GM23338 (cell line): ENCODE data around the gene PRG3. TPM values are rescaled to one million over a fixed set of nuclear protein-coding genes. Genes with fewer than 3 reads are reported as not detected.

Experiments used
- ATAC-seq: fragments of 200-7000 bp; cut with Tn5 transposase; 3 replicates; pipeline ENCODE4 v1.9.1; 2020
- DNase-seq: peaks from one replicate; pipeline ENCODE4 v3.0.0-alpha.2; 2015; ENCODE audit warnings: low spot score
- H2AFZ ChIP-seq: fragments of 200-600 bp; sonication (generic); 2 replicates; pipeline ENCODE4 v1.8.0; 2016; ENCODE audit warnings: antibody characterized with exemption, mild to moderate bottlenecking, moderate library complexity
- H3F3A ChIP-seq: fragments of 200-600 bp; sonication (generic); replicated peaks from 2 replicates; pipeline ENCODE4 v1.8.0; 2017; ENCODE audit warnings: antibody characterized with exemption, mixed run types, low read depth
- H3K27ac ChIP-seq: fragments of 200-600 bp; sonication (generic); 2 replicates; pipeline ENCODE4 v1.6.1; 2016; ENCODE audit warnings: low read depth
- H3K27me3 ChIP-seq: fragments of 200-600 bp; sonication (generic); 2 replicates; pipeline ENCODE4 v1.8.0; 2016; ENCODE audit warnings: mild to moderate bottlenecking, mixed run types, moderate library complexity; ENCODE audit not compliant: insufficient read depth
- H3K36me3 ChIP-seq: fragments of 200-600 bp; sonication (generic); 2 replicates; pipeline ENCODE4 v1.8.0; 2016; ENCODE audit warnings: mild to moderate bottlenecking; ENCODE audit not compliant: insufficient read depth
- H3K4me1 ChIP-seq: fragments of 200-600 bp; sonication (generic); 2 replicates; pipeline ENCODE4 v1.8.0; 2016; ENCODE audit warnings: mild to moderate bottlenecking, moderate library complexity; ENCODE audit not compliant: insufficient read depth
- H3K4me2 ChIP-seq: fragments of 200-600 bp; sonication (generic); 2 replicates; pipeline ENCODE4 v1.7.1; 2017; ENCODE audit warnings: mixed run types
- H3K4me3 ChIP-seq: fragments of 200-600 bp; sonication (generic); 2 replicates; pipeline ENCODE4 v1.6.1; 2016; ENCODE audit warnings: mixed run types
- H3K79me2 ChIP-seq: fragments of 200-600 bp; sonication (generic); replicated peaks from 2 replicates; pipeline ENCODE4 v1.8.0; 2017; ENCODE audit warnings: mild to moderate bottlenecking; ENCODE audit not compliant: insufficient read depth
- H3K9me2 ChIP-seq: fragments of 200-600 bp; sonication (generic); 2 replicates; pipeline ENCODE4 v1.8.0; 2017; ENCODE audit not compliant: insufficient read depth
- H4K20me1 ChIP-seq: fragments of 200-600 bp; sonication (generic); replicated peaks from 2 replicates; pipeline ENCODE4 v1.8.0; 2017; ENCODE audit warnings: mild to moderate bottlenecking; ENCODE audit not compliant: insufficient read depth
- H3K27ac Mint-ChIP-seq: 2 replicates; pipeline ENCODE4 v1.8.0; 2020; ENCODE audit warnings: inconsistent platforms, mild to moderate bottlenecking, moderate library complexity, mixed read lengths
- H3K27me3 Mint-ChIP-seq: 3 replicates; pipeline ENCODE4 v1.8.0; 2022; ENCODE audit warnings: low read depth, mild to moderate bottlenecking, moderate library complexity, mixed read lengths, inconsistent platforms; ENCODE audit not compliant: insufficient read depth, poor library complexity
- H3K36me3 Mint-ChIP-seq: 3 replicates; pipeline ENCODE4 v1.8.0; 2021; ENCODE audit warnings: low read depth, mild to moderate bottlenecking, inconsistent platforms, moderate library complexity, mixed read lengths
- H3K4me1 Mint-ChIP-seq: 3 replicates; pipeline ENCODE4 v1.8.0; 2020; ENCODE audit warnings: mild to moderate bottlenecking, inconsistent platforms, mixed read lengths
- H3K4me3 Mint-ChIP-seq: 3 replicates; pipeline ENCODE4 v1.8.0; 2021; ENCODE audit warnings: moderate library complexity, mild to moderate bottlenecking, inconsistent platforms, mixed read lengths
- H3K9me3 Mint-ChIP-seq: 3 replicates; pipeline ENCODE4 v1.8.0; 2020; ENCODE audit warnings: moderate library complexity, mild to moderate bottlenecking, inconsistent platforms, mixed read lengths
- CREB1 ChIP-seq: fragments of 250-450 bp; sonication (Bioruptor Pico); IDR thresholded peaks from 2 replicates; pipeline ENCODE4 v1.5.0; 2020; ENCODE audit warnings: low read depth, mild to moderate bottlenecking, moderate library complexity
- EZH2 ChIP-seq: fragments of 200-600 bp; sonication (generic); IDR thresholded peaks from one replicate; pipeline ENCODE4 v1.8.0; 2017; ENCODE audit warnings: antibody characterized with exemption, mild to moderate bottlenecking, low read depth; ENCODE audit not compliant: unreplicated experiment
- JUNB ChIP-seq: IDR thresholded peaks from one replicate; pipeline ENCODE4 v1.6.1; 2016; ENCODE audit warnings: antibody characterized with exemption; ENCODE audit not compliant: unreplicated experiment
- POLR2AphosphoS5 ChIP-seq: IDR thresholded peaks from 2 replicates; pipeline ENCODE4 v1.6.1; 2016; ENCODE audit warnings: antibody characterized with exemption, low read depth
- ZNF331 ChIP-seq: fragments of 250-450 bp; sonication (Bioruptor Pico); IDR thresholded peaks from 2 replicates; pipeline ENCODE4 v1.5.0; 2020; ENCODE audit warnings: low read depth, mild to moderate bottlenecking, moderate library complexity
- polyA plus RNA-seq: library from polyadenylated mRNA; unstranded; fragments of >200 nt; fragmentation: Nextera tagmentation; extraction: Ambion mirVana; gene quantifications from 2 replicates; pipeline ENCODE4 v1.2.1, GENCODE V29; 2016
- total RNA-seq: library from RNA; depleted of rRNA; stranded (reverse); fragments of >200 nt; shearing (Covaris generic); gene quantifications from 2 replicates; pipeline ENCODE4 v1.2.3, GENCODE V29; 2014
- TF ChIP-seq, protein P1 (sequence below): IDR thresholded peaks from 2 replicates; pipeline ENCODE4 v1.6.1; 2016; ENCODE audit warnings: antibody characterized with exemption
- TF ChIP-seq, protein P2 (sequence below), 2 experiments: fragments of 200-600 bp in 1 of 2; sonication (generic) in 1 of 2; conservative IDR thresholded peaks; 2 replicates each; pipeline versions ENCODE4 v1.5.1 to v1.6.1; 2016 to 2017; ENCODE audit warnings: antibody characterized with exemption in 2 of 2, low read depth in 2 of 2, mild to moderate bottlenecking in 2 of 2, moderate library complexity in 1 of 2
- TF ChIP-seq, protein P3 (sequence below): IDR thresholded peaks from one replicate; pipeline ENCODE4 v1.6.1; 2018; ENCODE audit warnings: antibody characterized with exemption; ENCODE audit not compliant: unreplicated experiment

Gene PRG3
- total and polyA plus RNA-seq, 2 experiments from 2014 or later = not detected

DNA sequence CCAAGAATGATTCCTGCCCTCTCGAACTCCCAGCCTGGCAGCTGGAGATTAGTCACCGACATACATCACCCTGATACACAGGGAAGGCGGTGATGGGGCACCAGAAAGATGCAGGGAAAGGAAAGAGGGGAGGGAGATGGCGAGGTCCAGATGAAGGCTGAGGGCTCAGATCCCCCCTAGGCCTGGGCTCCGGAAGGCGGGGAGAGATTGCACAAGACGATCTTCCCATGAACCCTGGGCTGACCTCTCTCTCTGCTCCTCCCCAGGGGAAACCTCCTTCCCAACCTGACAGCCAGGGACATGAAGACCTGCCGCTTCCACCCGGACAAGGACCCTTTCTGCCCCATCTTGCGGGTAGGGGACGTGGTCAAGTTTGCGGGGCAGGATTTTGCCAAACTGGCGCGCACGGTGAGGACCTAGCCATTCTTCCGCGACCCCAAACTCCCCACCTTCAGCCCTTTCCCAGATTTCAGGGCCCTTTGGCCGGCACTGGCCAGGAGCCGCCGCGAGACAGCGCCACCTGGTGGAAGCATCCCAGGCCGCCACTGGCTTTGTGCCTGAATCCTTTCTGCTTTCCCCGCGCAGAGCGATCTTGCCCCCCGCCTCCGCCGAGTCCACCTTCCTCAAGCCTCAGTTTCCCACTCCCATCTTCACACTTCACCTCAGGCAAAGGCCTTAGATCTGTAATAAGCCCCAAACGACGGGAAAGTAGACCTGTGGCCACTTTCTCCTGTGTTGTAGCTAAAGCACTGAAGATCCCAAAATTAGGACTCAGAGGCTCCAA is 31.3 kb downstream of the PRG3 start:
- no peaks in the 10 kb centered on the region for H3K79me2 ChIP-seq
- H3K4me3 ChIP-seq = peak overlapping the region; percentile 65
- no peaks in the 10 kb centered on the region for H3K36me3 ChIP-seq
- H3K27me3 Mint-ChIP-seq = peaks cover 26% of the 10 kb centered on the region
- H3K36me3 Mint-ChIP-seq = no peaks in the 10 kb centered on the region; the same call in 2 of the 3 replicates
- TF ChIP-seq, protein P1, sequence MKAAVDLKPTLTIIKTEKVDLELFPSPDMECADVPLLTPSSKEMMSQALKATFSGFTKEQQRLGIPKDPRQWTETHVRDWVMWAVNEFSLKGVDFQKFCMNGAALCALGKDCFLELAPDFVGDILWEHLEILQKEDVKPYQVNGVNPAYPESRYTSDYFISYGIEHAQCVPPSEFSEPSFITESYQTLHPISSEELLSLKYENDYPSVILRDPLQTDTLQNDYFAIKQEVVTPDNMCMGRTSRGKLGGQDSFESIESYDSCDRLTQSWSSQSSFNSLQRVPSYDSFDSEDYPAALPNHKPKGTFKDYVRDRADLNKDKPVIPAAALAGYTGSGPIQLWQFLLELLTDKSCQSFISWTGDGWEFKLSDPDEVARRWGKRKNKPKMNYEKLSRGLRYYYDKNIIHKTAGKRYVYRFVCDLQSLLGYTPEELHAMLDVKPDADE = no peak
- TF ChIP-seq EZH2 (no peak), JUNB (no peak), CREB1 (CRISPR knock-in tag) (no peak), POLR2AphosphoS5 (no peak), ZNF331 (no peak)
- TF ChIP-seq, protein P2, sequence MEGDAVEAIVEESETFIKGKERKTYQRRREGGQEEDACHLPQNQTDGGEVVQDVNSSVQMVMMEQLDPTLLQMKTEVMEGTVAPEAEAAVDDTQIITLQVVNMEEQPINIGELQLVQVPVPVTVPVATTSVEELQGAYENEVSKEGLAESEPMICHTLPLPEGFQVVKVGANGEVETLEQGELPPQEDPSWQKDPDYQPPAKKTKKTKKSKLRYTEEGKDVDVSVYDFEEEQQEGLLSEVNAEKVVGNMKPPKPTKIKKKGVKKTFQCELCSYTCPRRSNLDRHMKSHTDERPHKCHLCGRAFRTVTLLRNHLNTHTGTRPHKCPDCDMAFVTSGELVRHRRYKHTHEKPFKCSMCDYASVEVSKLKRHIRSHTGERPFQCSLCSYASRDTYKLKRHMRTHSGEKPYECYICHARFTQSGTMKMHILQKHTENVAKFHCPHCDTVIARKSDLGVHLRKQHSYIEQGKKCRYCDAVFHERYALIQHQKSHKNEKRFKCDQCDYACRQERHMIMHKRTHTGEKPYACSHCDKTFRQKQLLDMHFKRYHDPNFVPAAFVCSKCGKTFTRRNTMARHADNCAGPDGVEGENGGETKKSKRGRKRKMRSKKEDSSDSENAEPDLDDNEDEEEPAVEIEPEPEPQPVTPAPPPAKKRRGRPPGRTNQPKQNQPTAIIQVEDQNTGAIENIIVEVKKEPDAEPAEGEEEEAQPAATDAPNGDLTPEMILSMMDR (conservative IDR thresholded peaks at IDR 0.05; ENCODE audit: low read depth in 2 of 2) = peak; percentile 90 to 92
- TF ChIP-seq, protein P3, sequence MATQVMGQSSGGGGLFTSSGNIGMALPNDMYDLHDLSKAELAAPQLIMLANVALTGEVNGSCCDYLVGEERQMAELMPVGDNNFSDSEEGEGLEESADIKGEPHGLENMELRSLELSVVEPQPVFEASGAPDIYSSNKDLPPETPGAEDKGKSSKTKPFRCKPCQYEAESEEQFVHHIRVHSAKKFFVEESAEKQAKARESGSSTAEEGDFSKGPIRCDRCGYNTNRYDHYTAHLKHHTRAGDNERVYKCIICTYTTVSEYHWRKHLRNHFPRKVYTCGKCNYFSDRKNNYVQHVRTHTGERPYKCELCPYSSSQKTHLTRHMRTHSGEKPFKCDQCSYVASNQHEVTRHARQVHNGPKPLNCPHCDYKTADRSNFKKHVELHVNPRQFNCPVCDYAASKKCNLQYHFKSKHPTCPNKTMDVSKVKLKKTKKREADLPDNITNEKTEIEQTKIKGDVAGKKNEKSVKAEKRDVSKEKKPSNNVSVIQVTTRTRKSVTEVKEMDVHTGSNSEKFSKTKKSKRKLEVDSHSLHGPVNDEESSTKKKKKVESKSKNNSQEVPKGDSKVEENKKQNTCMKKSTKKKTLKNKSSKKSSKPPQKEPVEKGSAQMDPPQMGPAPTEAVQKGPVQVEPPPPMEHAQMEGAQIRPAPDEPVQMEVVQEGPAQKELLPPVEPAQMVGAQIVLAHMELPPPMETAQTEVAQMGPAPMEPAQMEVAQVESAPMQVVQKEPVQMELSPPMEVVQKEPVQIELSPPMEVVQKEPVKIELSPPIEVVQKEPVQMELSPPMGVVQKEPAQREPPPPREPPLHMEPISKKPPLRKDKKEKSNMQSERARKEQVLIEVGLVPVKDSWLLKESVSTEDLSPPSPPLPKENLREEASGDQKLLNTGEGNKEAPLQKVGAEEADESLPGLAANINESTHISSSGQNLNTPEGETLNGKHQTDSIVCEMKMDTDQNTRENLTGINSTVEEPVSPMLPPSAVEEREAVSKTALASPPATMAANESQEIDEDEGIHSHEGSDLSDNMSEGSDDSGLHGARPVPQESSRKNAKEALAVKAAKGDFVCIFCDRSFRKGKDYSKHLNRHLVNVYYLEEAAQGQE = no peak
- H3K27me3 ChIP-seq = peaks cover 4% of the 10 kb centered on the region; the same call in 1 of the 2 replicates
- H3K4me1 Mint-ChIP-seq = peaks cover 27% of the 10 kb centered on the region
- H3K4me2 ChIP-seq = peak overlapping the region; percentile 89
- ATAC-seq = peak; percentile 84
- no peaks in the 10 kb centered on the region for H4K20me1 ChIP-seq
- H3F3A ChIP-seq = 0 out of 2 replicates have a peak, but pooled peaks cover 6% of the 10 kb centered on the region
- no peak overlapping the region for H3K27ac ChIP-seq
- H3K27ac Mint-ChIP-seq = peak overlapping the region; percentile 66; the same call in 1 of the 2 replicates
- peaks cover 22% of the 10 kb centered on the region for H3K4me1 ChIP-seq
- peaks cover 6% of the 10 kb centered on the region for H3K9me3 Mint-ChIP-seq
- no peaks in the 10 kb centered on the region for H3K9me2 ChIP-seq
- H2AFZ ChIP-seq = peak overlapping the region; percentile 99
- DNase-seq = peak; percentile 85
- H3K4me3 Mint-ChIP-seq = peak overlapping the region; percentile 77
